Ureter (tissue), 1 donor: ENCODE data around the gene FBXO40. TPM values are rescaled to one million over a fixed set of nuclear protein-coding genes. Genes with fewer than 3 reads are reported as not detected.

Experiments
- DNase-seq: peaks from one replicate; pipeline ENCODE4 v3.0.0-alpha.2; 2020; ENCODE audit warnings: low spot score
- total RNA-seq: library from RNA; stranded (reverse); gene quantifications from one replicate; pipeline ENCODE4 v1.2.4, GENCODE V29; 2023
- donor health status: DM: yes; HTN: yes; CAD: no.

The FBXO40 gene
- total RNA-seq, 1 donor from 2014 or later, result 0.23 TPM

DNA sequence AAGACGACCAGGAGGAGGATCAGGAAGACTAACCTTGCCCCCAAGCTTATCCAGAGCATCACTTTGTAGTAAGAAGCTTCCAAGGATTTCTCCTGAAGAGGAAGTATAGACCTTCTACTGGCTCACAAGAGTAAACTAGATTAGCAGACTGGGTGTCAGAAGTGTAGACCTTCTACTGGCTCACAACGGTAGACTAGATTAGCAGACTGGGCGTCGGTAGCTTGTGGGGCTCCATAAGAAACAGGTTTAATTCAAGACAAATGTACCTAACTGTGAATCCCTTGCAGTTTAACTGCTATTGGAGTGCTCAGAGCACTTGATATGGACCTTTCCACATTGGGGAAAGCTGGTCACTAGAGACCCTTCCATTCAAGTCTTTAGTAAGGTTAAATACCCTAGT is 12.9 kb downstream of the FBXO40 start:
- no peak for DNase-seq

- no peak for DNase-seq
Observed at GRCh38 chr3:121619691-121620090, 26.5 kb downstream of the FBXO40 start.

- DNase-seq, result no peak
Observed at GRCh38 chr3:121621491-121621890, 28.3 kb downstream of the FBXO40 start.

DNA sequence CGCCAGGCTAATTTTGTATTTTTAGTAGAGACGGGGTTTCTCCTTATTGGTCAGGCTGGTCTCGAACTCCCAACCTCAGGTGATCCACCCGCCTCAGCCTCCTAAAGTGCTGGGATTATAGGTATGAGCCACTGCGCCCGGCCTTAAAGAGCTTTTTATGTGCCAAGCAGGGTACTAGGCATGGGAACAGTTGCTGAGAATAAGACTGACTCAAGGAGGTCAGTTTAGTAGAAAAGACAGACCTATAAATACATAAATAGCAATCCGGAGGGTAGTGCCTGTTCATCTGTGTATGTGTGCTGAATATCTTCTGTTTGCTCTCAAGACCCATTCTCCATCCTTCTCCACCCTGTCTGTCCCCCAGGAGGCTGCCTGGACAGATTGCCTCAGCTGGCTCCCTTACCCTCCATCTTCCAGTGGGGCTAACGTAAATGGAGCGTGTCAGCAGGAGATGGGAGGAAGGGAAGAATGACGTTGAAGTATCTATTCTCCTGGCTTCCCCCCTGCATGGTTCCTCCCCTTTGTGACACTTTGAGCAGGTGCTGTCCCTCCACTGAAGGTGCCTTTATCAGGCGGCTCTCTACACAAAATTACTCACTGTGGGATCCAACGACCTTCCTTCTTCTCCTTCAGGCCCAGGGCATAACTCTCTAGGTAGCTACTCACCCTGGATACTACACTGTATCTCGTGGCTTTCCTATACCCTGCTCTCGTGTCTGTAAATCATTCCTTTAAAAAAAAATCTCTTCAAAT is 31.1 kb downstream of the FBXO40 start:
- no peak for DNase-seq

DNA sequence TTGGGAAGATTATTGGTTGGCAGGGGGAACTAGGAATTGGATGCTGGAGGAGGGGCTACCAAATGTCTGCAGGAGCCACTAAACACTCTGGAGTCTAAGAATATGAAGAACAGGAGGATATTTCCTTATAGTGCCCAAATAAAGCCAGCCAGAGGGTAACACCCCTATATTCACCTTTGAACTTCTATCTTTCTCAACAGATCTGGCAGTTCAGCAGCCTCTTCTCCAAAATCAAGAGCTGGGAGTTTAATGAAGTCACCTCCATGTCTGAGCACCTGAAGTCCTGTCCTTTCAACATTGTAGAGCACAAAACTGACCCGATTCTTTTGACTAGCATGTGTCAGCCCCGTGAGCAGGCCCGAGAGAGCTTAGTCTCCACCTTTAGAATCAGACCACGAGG is 33.3 kb downstream of the FBXO40 start:
- DNase-seq, result no peak

- DNase-seq, result no peak
Observed at GRCh38 chr3:121627211-121627610, 34.0 kb downstream of the FBXO40 start.

DNA sequence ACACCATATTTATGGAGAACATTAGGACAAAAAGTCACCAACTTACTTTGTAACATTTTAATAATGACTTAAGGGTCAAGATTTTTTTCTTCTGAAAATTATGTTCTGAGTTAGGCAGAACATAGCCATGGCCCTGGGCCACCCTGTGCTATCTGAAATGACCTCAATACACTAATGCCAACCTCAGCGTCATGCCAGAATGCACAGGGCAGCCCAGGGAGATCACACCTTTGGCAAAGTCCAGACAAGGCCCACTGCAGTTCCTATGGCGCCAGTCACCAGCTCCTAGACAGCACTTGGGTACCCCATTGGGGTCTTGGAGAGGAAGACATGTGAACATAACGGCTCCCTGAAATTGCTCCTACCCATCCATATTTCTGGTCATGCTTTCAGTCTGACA is 34.4 kb downstream of the FBXO40 start:
- DNase-seq, result no peak

- no peak for DNase-seq
Observed at GRCh38 chr3:121629601-121630000, 36.4 kb downstream of the FBXO40 start.

GRCh38 chr3:121630355-121630754 is 37.2 kb downstream of the FBXO40 start:
- no peak for DNase-seq

DNA sequence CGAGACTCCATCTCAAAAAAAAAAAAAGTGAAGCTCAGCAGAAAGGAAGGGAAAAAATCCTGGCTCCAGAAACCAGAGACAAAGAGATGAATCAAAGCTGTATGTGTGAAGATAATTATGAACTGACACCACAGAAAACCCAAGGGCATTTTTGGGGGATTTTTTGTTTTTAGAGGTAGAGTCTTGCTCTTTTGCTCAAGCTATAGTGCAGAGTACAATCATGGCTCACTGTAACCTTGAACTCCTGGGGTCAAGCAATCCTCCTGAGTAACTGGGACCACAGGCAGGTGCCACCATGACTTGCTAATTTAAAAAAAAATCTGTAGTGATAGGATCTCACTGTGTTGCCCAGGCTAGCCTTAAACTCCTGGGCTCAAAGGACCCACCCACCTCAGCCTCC is 44.7 kb downstream of the FBXO40 start:
- no peak for DNase-seq

- no peak for DNase-seq
Observed at GRCh38 chr3:121641127-121641526, 47.9 kb downstream of the FBXO40 start.

- no peak for DNase-seq
Observed at GRCh38 chr3:121642601-121643314, 49.6 kb downstream of the FBXO40 start.

- no peak for DNase-seq
Observed at GRCh38 chr3:121645054-121645453, 51.9 kb downstream of the FBXO40 start.

DNA sequence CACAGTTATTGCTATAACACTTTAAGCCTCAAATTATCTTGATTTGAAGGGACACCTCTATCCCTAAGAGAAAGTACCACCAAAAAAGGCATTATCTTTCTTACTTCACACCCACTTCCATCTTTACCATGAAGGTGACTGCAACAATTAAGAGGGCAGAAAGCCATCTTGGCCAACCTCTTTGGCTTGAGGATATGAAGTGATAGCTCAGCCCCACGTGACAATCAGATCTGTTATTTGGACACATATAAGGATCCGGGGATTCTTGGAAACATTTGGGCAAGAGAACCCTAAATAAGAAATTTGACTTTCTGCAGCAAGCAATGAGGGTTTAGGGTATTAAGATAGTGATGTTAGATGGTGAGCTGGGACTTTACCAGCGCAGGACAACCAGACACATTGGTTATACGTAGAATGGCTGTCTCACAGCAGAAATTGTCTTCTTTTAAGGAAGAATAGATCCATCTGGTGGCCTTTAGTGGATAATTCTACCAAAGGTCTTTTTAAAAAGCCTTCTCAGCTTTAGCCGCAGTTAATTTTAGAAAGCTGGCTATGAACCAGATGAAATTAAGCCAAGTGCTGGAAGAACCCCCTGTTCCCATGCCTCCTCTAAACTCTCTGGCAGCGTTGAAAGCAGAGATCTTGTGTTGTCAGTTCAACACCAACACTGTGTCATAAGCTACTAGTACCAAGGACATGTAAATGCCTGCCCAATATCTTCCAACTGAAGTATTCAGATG is 55.2 kb downstream of the FBXO40 start:
- DNase-seq, result peak; percentile 47

GRCh38 chr3:121649645-121650044 is 56.5 kb downstream of the FBXO40 start:
- DNase-seq, result no peak

GRCh38 chr3:121651684-121652083 is 58.5 kb downstream of the FBXO40 start:
- DNase-seq, result no peak

DNA sequence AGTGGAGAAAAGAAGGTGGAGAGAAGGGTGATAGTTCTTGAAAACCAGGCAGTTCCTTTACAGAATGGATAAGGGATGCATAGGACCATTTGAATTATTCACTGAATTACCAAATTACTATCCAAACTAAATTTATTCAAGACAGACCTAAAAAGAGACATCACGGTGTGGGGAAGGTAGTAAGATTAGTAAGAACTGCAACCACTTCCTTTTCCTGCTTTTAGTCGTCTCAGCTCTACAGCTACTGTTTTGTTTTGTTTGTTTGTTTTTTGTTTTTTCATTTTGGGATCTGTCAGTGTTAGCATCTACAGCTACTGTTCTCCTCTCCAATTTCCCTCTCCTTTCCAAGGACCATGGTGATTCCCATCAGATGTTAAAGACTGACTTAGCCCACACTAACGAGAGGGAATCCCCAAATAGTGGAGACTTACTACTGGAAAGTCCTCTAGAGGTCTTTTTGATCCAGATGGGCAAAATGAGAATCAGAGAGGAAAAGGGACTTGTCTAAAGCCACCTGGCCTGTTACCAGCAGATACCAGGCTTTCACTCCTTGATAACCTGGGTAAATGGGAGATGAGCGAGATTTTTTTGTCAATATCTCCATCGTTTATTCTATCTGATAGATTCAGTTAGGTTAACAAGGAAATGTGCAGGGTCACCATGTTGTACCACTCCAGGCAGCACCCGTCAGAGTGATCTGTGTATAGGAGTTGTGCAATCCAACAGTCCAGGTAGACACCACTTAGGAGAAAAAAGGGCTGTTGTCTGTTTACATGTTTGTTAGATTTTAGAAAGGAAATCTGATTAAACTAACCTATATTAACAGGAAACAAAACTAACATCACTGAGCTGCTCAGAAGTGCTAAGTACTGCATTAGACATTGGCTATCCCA is 61.6 kb downstream of the FBXO40 start:
- DNase-seq, result no peak

GRCh38 chr3:121658716-121659435 is 65.7 kb downstream of the FBXO40 start:
- no peak for DNase-seq

- no peak for DNase-seq
Observed at GRCh38 chr3:121659586-121659985, 66.4 kb downstream of the FBXO40 start.

- peak; percentile 50 for DNase-seq
Observed at GRCh38 chr3:121660356-121661171, 67.4 kb downstream of the FBXO40 start, which contains the start of gene HCLS1. HCLS1 (minus strand) TSS chr3:121660903; CDS start chr3:121658347, 2,556 bp downstream.
